Ascending aorta (tissue), 2 donors: Measurements from ENCODE around the gene STK32C. TPM values are rescaled to one million over a fixed set of nuclear protein-coding genes. Genes with fewer than 3 reads are reported as not detected.

Experiments used
- DNase-seq, 2 donors: peaks; one replicate each; pipeline ENCODE4 v3.0.0-alpha.2; 2019; ENCODE audit warnings: low spot score in 2 of 2
- H3K27ac ChIP-seq, 2 donors: fragments of 200-600 bp; sonication (generic); one replicate each; pipeline ENCODE4 v1.5.1; 2016 to 2017; ENCODE audit warnings: mild to moderate bottlenecking in 1 of 2
- H3K27me3 ChIP-seq: fragments of 200-600 bp; sonication (generic); one replicate; pipeline ENCODE4 v1.5.1; 2017
- H3K36me3 ChIP-seq, 2 donors: fragments of 200-600 bp; sonication (generic); one replicate each; pipeline ENCODE4 v1.5.1; 2016
- H3K4me1 ChIP-seq, 2 donors: fragments of 200-600 bp; sonication (generic); one replicate each; pipeline ENCODE4 v1.5.1; 2016 to 2017; ENCODE audit warnings: mild to moderate bottlenecking in 1 of 2
- H3K4me3 ChIP-seq, 2 donors: fragments of 200-600 bp; sonication (generic); one replicate each; pipeline ENCODE4 v1.5.1; 2016 to 2017; ENCODE audit warnings: mild to moderate bottlenecking in 1 of 2
- H3K9me3 ChIP-seq, 2 donors: fragments of 200-600 bp; sonication (generic); one replicate each; pipeline ENCODE4 v1.5.1; 2016
- CTCF ChIP-seq, 3 experiments: fragments of 200-600 bp in 2 of 3; fragments of 450-650 bp in 1 of 3; sonication (generic) in 2 of 3; IDR thresholded peaks; one replicate each; pipeline ENCODE4 v1.5.1; 2016 to 2019; ENCODE audit warnings: antibody characterized with exemption in 3 of 3, mild to moderate bottlenecking in 1 of 3, moderate library complexity in 1 of 3
- intact Hi-C: fragments of 100-400 bp; cut with DNase I; formaldehyde crosslinking; loops from one replicate; pipeline ENCODE4 v1.15.1; 2023
- total RNA-seq: library from RNA; depleted of rRNA; stranded (reverse); fragments of >200 nt; gene quantifications from one replicate; pipeline ENCODE4 v1.1.0, GENCODE V29; 2016

Gene STK32C
- total RNA-seq, 1 donor from 2014 or later = 16.2 TPM

GRCh38 chr10:132158122-132158741, 149.5 kb downstream of the STK32C start:
- H3K27me3 ChIP-seq = no peaks in the 10 kb centered on the region
- H3K36me3 ChIP-seq = no peaks in the 10 kb centered on the region
- H3K4me1 ChIP-seq = peaks cover 0 to 3% of the 10 kb centered on the region in 2 donors
- no peak overlapping the region for H3K4me3 ChIP-seq
- H3K9me3 ChIP-seq = no peaks in the 10 kb centered on the region
- H3K27ac ChIP-seq = no peak overlapping the region
- TF ChIP-seq CTCF (IDR thresholded peaks at IDR 0.05) = no peak
- intact Hi-C loops = no loop called here
- no peak for DNase-seq

Other genes starting within 250 kb of the STK32C start
- not detected for gene JAKMIP3, start 242.0 kb downstream of the STK32C start, total RNA-seq
- not detected for gene DPYSL4, start 121.0 kb downstream of the STK32C start, total RNA-seq
- gene LRRC27, start 24.2 kb upstream of the STK32C start, total RNA-seq = 2.0 TPM
- 24.4 TPM for gene PWWP2B, start 89.2 kb upstream of the STK32C start, total RNA-seq
- 81.2 TPM for gene INPP5A, start 229.8 kb upstream of the STK32C start, total RNA-seq